SJSA1 (cell line): ENCODE results near the gene BRD3OS. TPM values are rescaled to one million over a fixed set of nuclear protein-coding genes. Genes with fewer than 3 reads are reported as not detected.
"Not testable (repeated sequence)": the region's sequence is repeated elsewhere in the genome, so short reads cannot be mapped to it uniquely, and the experiment has no call there.

Experiments used
- DNase-seq, 2 experiments: peaks; one replicate each; pipeline ENCODE4 v3.0.0-alpha.2; 2015 to 2020; ENCODE audit warnings: low spot score in 2 of 2, low read depth in 1 of 2
- H3K27ac ChIP-seq: fragments of 250-450 bp; sonication (Bioruptor Pico); 2 replicates; pipeline ENCODE4 v1.5.1; 2020; ENCODE audit warnings: mild to moderate bottlenecking, moderate library complexity
- H3K27me3 ChIP-seq: fragments of 250-450 bp; sonication (Bioruptor Pico); replicated peaks from 2 replicates; pipeline ENCODE4 v1.5.1; 2020; ENCODE audit warnings: mild to moderate bottlenecking, moderate library complexity
- H3K36me3 ChIP-seq: fragments of 250-450 bp; sonication (Bioruptor Pico); 2 replicates; pipeline ENCODE4 v1.5.1; 2020; ENCODE audit warnings: mild to moderate bottlenecking
- H3K4me1 ChIP-seq: fragments of 250-450 bp; sonication (Bioruptor Pico); replicated peaks from 2 replicates; pipeline ENCODE4 v1.6.1; 2021; ENCODE audit warnings: mild to moderate bottlenecking
- H3K4me3 ChIP-seq: fragments of 250-450 bp; sonication (Bioruptor Pico); 2 replicates; pipeline ENCODE4 v1.5.1; 2020; ENCODE audit warnings: mild to moderate bottlenecking
- H3K9me3 ChIP-seq: fragments of 250-450 bp; sonication (Bioruptor Pico); replicated peaks from 2 replicates; pipeline ENCODE4 v1.5.1; 2020; ENCODE audit warnings: mild to moderate bottlenecking
- total RNA-seq: library from RNA; depleted of rRNA; stranded (reverse); fragments of >200 nt; shearing (Covaris generic); gene quantifications from 2 replicates; pipeline ENCODE4 v1.2.3, GENCODE V29; 2014

BRD3OS gene
- total RNA-seq, 1 experiment from 2014 or later: 4.0 TPM

- Histone ChIP-seq H3K27me3 (no peaks in the 10 kb centered on the region), H3K4me1 (peaks cover 59% of the 10 kb centered on the region), H3K27ac (no peak overlapping the region), H3K9me3 (no peaks in the 10 kb centered on the region), H3K36me3 (peaks cover 57% of the 10 kb centered on the region), H3K4me3 (no peak overlapping the region)
- DNase-seq: peak in 1 of 2 experiments; percentile 42
These were observed 43.2 kb upstream of the BRD3OS start for GRCh38 chr9:133981958-133982681.

- no peak for DNase-seq
- no peak overlapping the region for H3K27ac ChIP-seq
These were observed 42.1 kb upstream of the BRD3OS start for GRCh38 chr9:133982971-133983720.

GRCh38 chr9:133986061-133986460, 39.2 kb upstream of the BRD3OS start:
- Histone ChIP-seq H3K4me3 (no peak overlapping the region), H3K27me3 (no peaks in the 10 kb centered on the region), H3K36me3 (peaks cover 71% of the 10 kb centered on the region), H3K27ac (no peak overlapping the region), H3K4me1 (peaks cover 33% of the 10 kb centered on the region), H3K9me3 (no peaks in the 10 kb centered on the region)
- no peak for DNase-seq

More at GRCh38 chr9:133982971-133983720, 42.1 kb upstream of the BRD3OS start:
- peaks cover 57% of the 10 kb centered on the region for H3K36me3 ChIP-seq
- H3K27me3 ChIP-seq: no peaks in the 10 kb centered on the region
- H3K4me1 ChIP-seq: peaks cover 48% of the 10 kb centered on the region
- H3K9me3 ChIP-seq: no peaks in the 10 kb centered on the region
- no peak overlapping the region for H3K4me3 ChIP-seq

GRCh38 chr9:133986774-133987445, 38.4 kb upstream of the BRD3OS start:
- Histone ChIP-seq H3K36me3 (peaks cover 71% of the 10 kb centered on the region), H3K4me1 (peaks cover 24% of the 10 kb centered on the region), H3K27ac (no peak overlapping the region), H3K27me3 (no peaks in the 10 kb centered on the region), H3K9me3 (0 out of 2 replicates have a peak, but pooled peaks cover 3% of the 10 kb centered on the region), H3K4me3 (no peak overlapping the region)
- no peak for DNase-seq

GRCh38 chr9:133987446-133987788, 37.9 kb upstream of the BRD3OS start:
- Histone ChIP-seq H3K9me3 (0 out of 2 replicates have a peak, but pooled peaks cover 8% of the 10 kb centered on the region), H3K4me1 (peaks cover 19% of the 10 kb centered on the region), H3K36me3 (peaks cover 74% of the 10 kb centered on the region), H3K27me3 (no peaks in the 10 kb centered on the region), H3K4me3 (no peak overlapping the region), H3K27ac (no peak overlapping the region)
- DNase-seq: no peak

- H3K4me3 ChIP-seq: no peak overlapping the region
- DNase-seq: no peak
- peaks cover 69% of the 10 kb centered on the region for H3K36me3 ChIP-seq
- H3K9me3 ChIP-seq: 0 out of 2 replicates have a peak, but pooled peaks cover 9% of the 10 kb centered on the region
- H3K4me1 ChIP-seq: peaks cover 18% of the 10 kb centered on the region
- no peaks in the 10 kb centered on the region for H3K27me3 ChIP-seq
- H3K27ac ChIP-seq: no peak overlapping the region
These were observed 37.2 kb upstream of the BRD3OS start for GRCh38 chr9:133987946-133988665.

- not testable (repeated sequence) for H3K4me3 ChIP-seq, H3K9me3 ChIP-seq, H3K27me3 ChIP-seq, DNase-seq, H3K27ac ChIP-seq
- H3K4me1 ChIP-seq: peaks cover 23% of the 10 kb centered on the region
- peaks cover 67% of the 10 kb centered on the region for H3K36me3 ChIP-seq
These were observed 36.5 kb upstream of the BRD3OS start for GRCh38 chr9:133988771-133989170.

GRCh38 chr9:133989625-133990365, 35.5 kb upstream of the BRD3OS start:
- peaks cover 61% of the 10 kb centered on the region for H3K36me3 ChIP-seq
- 0 out of 2 replicates have a peak, but pooled peaks cover 9% of the 10 kb centered on the region for H3K9me3 ChIP-seq
- no peak overlapping the region for H3K27ac ChIP-seq
- no peak for DNase-seq
- peaks cover 33% of the 10 kb centered on the region for H3K4me1 ChIP-seq
- H3K4me3 ChIP-seq: peak overlapping the region; percentile 99
- no peaks in the 10 kb centered on the region for H3K27me3 ChIP-seq

- 0 out of 2 replicates have a peak, but pooled peaks cover 9% of the 10 kb centered on the region for H3K9me3 ChIP-seq
- peak overlapping the region; percentile 99 for H3K4me3 ChIP-seq
- peak; percentile 69 to 77 for DNase-seq
- no peaks in the 10 kb centered on the region for H3K27me3 ChIP-seq
- H3K36me3 ChIP-seq: peaks cover 56% of the 10 kb centered on the region
- H3K27ac ChIP-seq: peak overlapping the region; percentile 37; the same call in 1 of the 2 replicates
- H3K4me1 ChIP-seq: peaks cover 38% of the 10 kb centered on the region
These were observed 34.7 kb upstream of the BRD3OS start for GRCh38 chr9:133990366-133991213.

- Histone ChIP-seq H3K4me3 (peak overlapping the region; percentile 99), H3K4me1 (peaks cover 38% of the 10 kb centered on the region), H3K27ac (peak overlapping the region; percentile 49; the same call in 1 of the 2 replicates), H3K36me3 (peaks cover 48% of the 10 kb centered on the region), H3K27me3 (no peaks in the 10 kb centered on the region), H3K9me3 (0 out of 2 replicates have a peak, but pooled peaks cover 9% of the 10 kb centered on the region)
- DNase-seq: peak in 1 of 2 experiments; percentile 16
These were observed 33.9 kb upstream of the BRD3OS start for GRCh38 chr9:133991214-133991921.

GRCh38 chr9:133991964-133992779, 33.1 kb upstream of the BRD3OS start, which contains the start of gene VAV2:
TSS of gene VAV2 (minus strand) at chr9:133992324. CDS start at chr9:133992278, 46 bp downstream.
- Histone ChIP-seq H3K9me3 (0 out of 2 replicates have a peak, but pooled peaks cover 9% of the 10 kb centered on the region), H3K4me3 (peak within 1 kb of the TSS; percentile 99), H3K27ac (peak within 1 kb of the TSS; percentile 80), H3K4me1 (peaks cover 43% of the 10 kb centered on the region), H3K36me3 (peaks cover 45% of the 10 kb centered on the region), H3K27me3 (no peaks in the 10 kb centered on the region)
- peak; percentile 54 to 70 for DNase-seq
